H1 (cell line): ENCODE results near the gene KRTAP5-4. TPM values are rescaled to one million over a fixed set of nuclear protein-coding genes. Genes with fewer than 3 reads are reported as not detected.
A peak's percentile ranks its signal among the peaks of the same experiment; 100 is the strongest.

ENCODE experiments used
- CTCF ChIA-PET: fragments of 300-600 bp; sonication (Branson Sonifier 250); formaldehyde crosslinking; loops from one replicate; lab custom pipeline; 2021; ENCODE audit not compliant: partially characterized antibody; lab: Charles Lee
- POLR2A ChIA-PET: fragments of 300-600 bp; sonication (Branson Sonifier 250); formaldehyde crosslinking; loops from one replicate; lab custom pipeline; 2021; ENCODE audit warnings: inconsistent platforms; ENCODE audit not compliant: partially characterized antibody; lab: Charles Lee
- DNase-seq, 2 experiments: peaks; one replicate each; pipeline versions ENCODE4 v3.0.0 to v3.0.0-alpha.2; 2010 to 2022; ENCODE audit warnings: low spot score in 2 of 2, low read depth in 1 of 2, mixed read lengths in 1 of 2
- FAIRE-seq: peaks from 2 replicates; lab custom pipeline; 2011; peaks lifted over from hg19 to GRCh38; lab: Jason Lieb, UNC
- H2AFZ ChIP-seq: 2 replicates; pipeline ENCODE4 v1.8.1; 2012; ENCODE audit warnings: low read length, inconsistent platforms
- H2AK5ac ChIP-seq: 2 replicates; pipeline ENCODE4 v1.6.1; 2013; ENCODE audit warnings: low read depth, low read length
- H2BK120ac ChIP-seq: replicated peaks from 2 replicates; pipeline ENCODE3; 2013; ENCODE audit warnings: low read depth, low read length, inconsistent platforms
- H2BK12ac ChIP-seq: 2 replicates; pipeline ENCODE4 v1.6.1; 2013; ENCODE audit warnings: low read depth, low read length
- H2BK15ac ChIP-seq: 2 replicates; pipeline ENCODE4 v1.6.1; 2013; ENCODE audit warnings: low read length
- H2BK20ac ChIP-seq: 2 replicates; pipeline ENCODE4 v1.6.1; 2013; ENCODE audit warnings: low read length
- H2BK5ac ChIP-seq: 2 replicates; pipeline ENCODE4 v1.6.1; 2013; ENCODE audit warnings: low read depth, low read length
- H3K14ac ChIP-seq: 2 replicates; pipeline ENCODE4 v1.6.1; 2013; ENCODE audit warnings: inconsistent platforms; ENCODE audit not compliant: insufficient read length
- H3K18ac ChIP-seq: 2 replicates; pipeline ENCODE4 v1.6.1; 2013; ENCODE audit warnings: low read length; ENCODE audit errors: extremely low read depth
- H3K23ac ChIP-seq: 2 replicates; pipeline ENCODE4 v1.6.1; 2013; ENCODE audit warnings: inconsistent platforms; ENCODE audit not compliant: insufficient read length
- H3K23me2 ChIP-seq: 2 replicates; pipeline ENCODE4 v1.6.1; 2013; ENCODE audit warnings: low read depth, low read length
- H3K27ac ChIP-seq: 2 replicates; pipeline ENCODE4 v1.6.1; 2011; ENCODE audit warnings: low read depth, low read length, inconsistent platforms
- H3K27me3 ChIP-seq, 4 experiments: replicated peaks in 1 of 4; 1 replicate in 1 of 4; 2 replicates in 3 of 4; pipeline versions ENCODE4 v1.6.1 to v1.8.1; 2011 to 2013; ENCODE audit warnings: low read length in 3 of 4, mild to moderate bottlenecking in 3 of 4, inconsistent platforms in 2 of 4, mixed read lengths in 2 of 4, moderate library complexity in 1 of 4; ENCODE audit not compliant: control insufficient read depth in 3 of 4, insufficient read depth in 3 of 4; ENCODE audit errors: extremely low read depth in 1 of 4
- H3K36me3 ChIP-seq, 4 experiments: 2 replicates each; pipeline versions ENCODE4 v1.6.1 to v1.8.1; 2011 to 2013; ENCODE audit warnings: mild to moderate bottlenecking in 4 of 4, low read length in 3 of 4, moderate library complexity in 2 of 4, control low read depth in 1 of 4, inconsistent platforms in 1 of 4; ENCODE audit not compliant: insufficient read depth in 4 of 4, control insufficient read depth in 2 of 4
- H3K4ac ChIP-seq: replicated peaks from 2 replicates; pipeline ENCODE3; 2013; ENCODE audit warnings: low read length, low read depth, mixed read lengths, inconsistent platforms; ENCODE audit not compliant: insufficient read length
- H3K4me1 ChIP-seq, 4 experiments: replicated peaks in 1 of 4; 1 replicate in 1 of 4; 2 replicates in 3 of 4; pipeline versions ENCODE4 v1.6.1 to v1.8.1; 2011 to 2013; ENCODE audit warnings: low read length in 3 of 4, inconsistent platforms in 2 of 4, mixed read lengths in 1 of 4; ENCODE audit not compliant: insufficient read depth in 4 of 4, control insufficient read depth in 3 of 4
- H3K4me2 ChIP-seq, 2 experiments: 2 replicates each; pipeline versions ENCODE4 v1.6.1 to v1.8.1; 2011 to 2013; ENCODE audit warnings: low read depth in 2 of 2, low read length in 2 of 2, control low read depth in 1 of 2, inconsistent platforms in 1 of 2, mild to moderate bottlenecking in 1 of 2; ENCODE audit not compliant: insufficient read depth in 1 of 2
- H3K4me3 ChIP-seq, 4 experiments: fragments of 200-600, 300-600 bp in 1 of 4; sonication (generic), shearing (Covaris generic), sonication (Bioruptor Twin) in 1 of 4; 2 replicates each; pipeline versions ENCODE4 v1.5.1 to v1.8.1; 2011 to 2016; ENCODE audit warnings: low read length in 4 of 4, low read depth in 3 of 4, control low read depth in 2 of 4, inconsistent platforms in 2 of 4, mild to moderate bottlenecking in 2 of 4, mixed read lengths in 1 of 4, moderate library complexity in 1 of 4; ENCODE audit not compliant: insufficient read depth in 2 of 4; ENCODE audit errors: extremely low read depth in 1 of 4
- H3K56ac ChIP-seq: replicated peaks from 2 replicates; pipeline ENCODE3; 2013; ENCODE audit warnings: low read depth, mild to moderate bottlenecking, mixed read lengths, low read length, inconsistent platforms; ENCODE audit not compliant: insufficient read length
- H3K79me1 ChIP-seq: 2 replicates; pipeline ENCODE4 v1.6.1; 2013; ENCODE audit warnings: low read depth, low read length, control low read depth
- H3K79me2 ChIP-seq, 2 experiments: 2 replicates each; pipeline versions ENCODE4 v1.6.1 to v1.8.1; 2012 to 2013; ENCODE audit warnings: low read length in 2 of 2, mild to moderate bottlenecking in 2 of 2, inconsistent platforms in 1 of 2; ENCODE audit not compliant: insufficient read depth in 2 of 2, control insufficient read depth in 1 of 2
- H3K9ac ChIP-seq, 4 experiments: replicated peaks in 1 of 4; 1 replicate in 1 of 4; 2 replicates in 3 of 4; pipeline versions ENCODE4 v1.6.1 to v1.8.1; 2011 to 2013; ENCODE audit warnings: low read depth in 3 of 4, low read length in 3 of 4, control low read depth in 2 of 4, mild to moderate bottlenecking in 2 of 4, moderate library complexity in 2 of 4, inconsistent platforms in 1 of 4; ENCODE audit errors: extremely low read depth in 1 of 4
- H3K9me3 ChIP-seq, 2 experiments: 2 replicates each; pipeline versions ENCODE4 v1.6.1 to v1.8.1; 2012 to 2013; ENCODE audit warnings: mild to moderate bottlenecking in 2 of 2, moderate library complexity in 2 of 2, control low read depth in 1 of 2, inconsistent platforms in 1 of 2, low read depth in 1 of 2, low read length in 1 of 2, mixed read lengths in 1 of 2; ENCODE audit not compliant: insufficient read depth in 2 of 2
- H4K20me1 ChIP-seq, 2 experiments: replicated peaks in 1 of 2; 2 replicates each; pipeline versions ENCODE3 to v1.8.1; 2011 to 2013; ENCODE audit warnings: inconsistent platforms in 2 of 2, low read length in 2 of 2, mild to moderate bottlenecking in 1 of 2; ENCODE audit not compliant: insufficient read depth in 2 of 2, control insufficient read depth in 1 of 2
- H4K5ac ChIP-seq: 2 replicates; pipeline ENCODE4 v1.6.1; 2013; ENCODE audit warnings: low read length, low read depth, mixed read lengths, inconsistent platforms; ENCODE audit not compliant: insufficient read length
- H4K8ac ChIP-seq: 2 replicates; pipeline ENCODE4 v1.8.0; 2013; ENCODE audit warnings: mild to moderate bottlenecking, moderate library complexity, low read length, inconsistent platforms; ENCODE audit not compliant: insufficient read depth; ENCODE audit errors: extremely low read depth
- H4K91ac ChIP-seq: replicated peaks from 2 replicates; pipeline ENCODE3; 2013; ENCODE audit warnings: low read length, mixed read lengths, inconsistent platforms; ENCODE audit not compliant: insufficient read length
- CREB1 ChIP-seq: IDR thresholded peaks from 2 replicates; pipeline ENCODE4 v1.6.1; 2012; ENCODE audit warnings: inconsistent platforms
- EP300 ChIP-seq, 2 experiments: IDR thresholded peaks; 1 replicate in 1 of 2; 2 replicates in 1 of 2; pipeline ENCODE4 v1.6.1; 2011 to 2012; ENCODE audit warnings: low read depth in 2 of 2, low read length in 2 of 2, mild to moderate bottlenecking in 2 of 2, borderline replicate concordance in 1 of 2, inconsistent platforms in 1 of 2, moderate library complexity in 1 of 2
- JUN ChIP-seq: IDR thresholded peaks from 2 replicates; pipeline ENCODE4 v1.6.1; 2011; ENCODE audit warnings: low read depth, mild to moderate bottlenecking, improper control_type of control experiment, low read length
- JUND ChIP-seq: IDR thresholded peaks from 2 replicates; pipeline ENCODE4 v1.6.1; 2011; ENCODE audit warnings: mild to moderate bottlenecking, improper control_type of control experiment, low read length
- MAFK ChIP-seq: IDR thresholded peaks from 2 replicates; pipeline ENCODE4 v1.6.1; 2012; ENCODE audit warnings: low read depth, mild to moderate bottlenecking, improper control_type of control experiment, low read length
- TCF12 ChIP-seq: IDR thresholded peaks from 2 replicates; pipeline ENCODE4 v1.6.1; 2011; ENCODE audit warnings: low read depth, mild to moderate bottlenecking, low read length
- WGBS, 2 experiments: shearing (Covaris generic) in 1 of 2; methylation state at CpG; one replicate each; pipeline versions ENCODE4 v1.1.6 to v1.1.7; 2013 to 2015; ENCODE audit warnings: low lambda C conversion rate in 2 of 2, mixed read lengths in 2 of 2, inconsistent platforms in 1 of 2, low coverage in 1 of 2, missing lambda C conversion rate in 1 of 2; ENCODE audit not compliant: insufficient replicate concordance in 2 of 2, insufficient coverage in 1 of 2, insufficient read length in 1 of 2; ENCODE audit errors: extremely low coverage in 1 of 2, missing lambda C conversion rate in 1 of 2; 5-methylcytosine and 5-hydroxymethylcytosine counted together
- polyA plus RNA-seq, 7 experiments: library from polyadenylated mRNA; depleted of rRNA in 3 of 7; stranded (reverse) in 5 of 7; unstranded in 2 of 7; fragments of >200 nt in 5 of 7; fragments of 200-250 nt in 2 of 7; gene quantifications; 1 replicate in 5 of 7; 2 replicates in 1 of 7; 4 replicates in 1 of 7; pipeline versions ENCODE4 v1.2.1 to v1.2.3, GENCODE V29; 2011 to 2013; ENCODE audit warnings: missing spikeins in 2 of 7, mixed read lengths in 2 of 7
- total RNA-seq: library from RNA; stranded (reverse); fragmentation: NEBNext Ultra II Directional; extraction: Animal tissue kit (Norgen Biotek cat#: 25700); gene quantifications from 2 replicates; pipeline ENCODE4 v1.2.1, GENCODE V29; 2021
- TF ChIP-seq, protein P1 (sequence below): IDR thresholded peaks from 2 replicates; pipeline ENCODE4 v1.6.1; 2012; ENCODE audit warnings: low read length, inconsistent platforms
- TF ChIP-seq, protein P2 (sequence below): IDR thresholded peaks from 2 replicates; pipeline ENCODE4 v1.6.1; 2011; ENCODE audit warnings: low read depth, mild to moderate bottlenecking, low read length; ENCODE audit not compliant: insufficient read depth

Gene KRTAP5-4
- total and polyA plus RNA-seq, 2 of the 8 experiments (the other 6 are each of a cell fraction or from before 2014, with no cell fraction given) = not detected

DNA sequence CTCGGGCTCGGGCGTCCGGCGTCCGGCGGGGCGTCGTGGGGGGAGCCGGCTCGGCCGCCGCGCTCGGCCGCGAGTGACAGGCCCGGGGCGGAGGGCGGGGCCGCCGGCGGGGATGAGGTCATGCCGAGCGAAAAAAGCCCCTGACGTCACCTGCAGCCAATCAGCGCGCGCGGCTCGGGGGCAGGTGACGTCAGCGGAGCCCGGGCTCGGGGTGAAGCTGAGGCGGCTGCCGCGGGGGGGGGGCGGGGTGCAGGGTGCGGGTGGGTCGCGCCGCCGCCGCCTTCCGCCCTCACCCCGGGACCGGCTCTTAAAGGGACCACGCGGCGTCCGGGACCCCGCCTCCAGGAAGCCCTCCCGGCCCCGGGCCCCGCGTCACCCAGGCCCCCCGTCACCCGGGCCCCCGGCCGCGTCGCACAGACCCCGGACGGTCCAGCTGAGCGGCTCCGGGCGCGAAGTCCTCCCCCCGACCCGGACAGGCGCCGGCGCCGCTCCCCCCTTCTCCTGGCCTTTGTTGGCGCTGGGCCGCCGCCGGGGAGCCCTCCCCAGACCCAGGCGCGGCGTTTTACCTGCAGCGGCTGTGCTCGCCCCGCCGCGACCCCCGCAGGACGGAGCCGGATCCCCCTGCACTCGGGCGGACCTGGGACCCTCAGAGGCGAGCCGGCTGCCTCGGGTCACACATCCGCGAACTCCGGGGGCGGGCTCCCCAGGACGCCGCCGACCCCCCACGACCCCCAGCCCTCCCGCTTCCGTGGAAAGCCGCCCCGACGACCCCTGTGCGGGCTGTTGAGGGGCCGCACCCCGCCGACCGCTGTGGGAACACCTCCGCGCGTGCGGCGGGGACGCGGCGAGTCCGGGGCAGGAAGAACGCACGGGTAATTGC lies 49.5 kb downstream of the KRTAP5-4 start, which contains the start of gene DUSP8:
Gene DUSP8 (minus strand): TSS at position 75 of the 880 bp plus-strand sequence. CDS start 6,445 bp downstream, outside the sequence.
- H3K18ac ChIP-seq = no peak within 1 kb of the TSS; the same call in 1 of the 2 replicates
- no peak within 1 kb of the TSS for H2BK15ac ChIP-seq
- H3K56ac ChIP-seq = no peak within 1 kb of the TSS
- no peaks in the 10 kb centered on the region for H3K9me3 ChIP-seq
- peak within 1 kb of the TSS; percentile 53 to 83 for H3K4me2 ChIP-seq
- peaks cover 0 to 46% (median 31%) of the 10 kb centered on the region in 4 experiments; a peak in 6 of 7 replicates for H3K4me1 ChIP-seq
- FAIRE-seq = no peak
- H4K8ac ChIP-seq = no peak within 1 kb of the TSS; the same call in 1 of the 2 replicates
- no peak within 1 kb of the TSS for H4K91ac ChIP-seq
- peaks cover 4 to 18% of the 10 kb centered on the region in 2 experiments for H4K20me1 ChIP-seq
- ChIA-PET CTCF (interaction anchor here (0.7 to 8.2 kb wide), 6 partner anchors 7 to 411 kb away, joined by 3 to 144 read pairs (median 66); partner anchors contain the start of gene KRTAP5-2), POLR2A (interaction anchor here (2.6 kb wide), 1 partner anchor 25 kb away, joined by 34 read pairs; no protein-coding TSS in a partner anchor)
- WGBS, 2 experiments = no CpG with 5 or more reads among the region's 124 CpGs
- no peaks in the 10 kb centered on the region for H3K36me3 ChIP-seq
- no peak within 1 kb of the TSS for H4K5ac ChIP-seq
- H2AFZ ChIP-seq = no peak within 1 kb of the TSS
- TF ChIP-seq JUN = peak; percentile 59; the same call in 1 of the 2 replicates
- TF ChIP-seq CREB1 = peak; percentile 90
- peak; percentile 84; the same call in 1 of the 2 replicates for TF ChIP-seq JUND
- no peak for TF ChIP-seq TCF12
- no peak for TF ChIP-seq EP300 (IDR thresholded peaks at IDR 0.05; ENCODE audit: borderline replicate concordance in 1 of 2, low read depth in 2 of 2, low read length in 2 of 2)
- TF ChIP-seq, protein P1, sequence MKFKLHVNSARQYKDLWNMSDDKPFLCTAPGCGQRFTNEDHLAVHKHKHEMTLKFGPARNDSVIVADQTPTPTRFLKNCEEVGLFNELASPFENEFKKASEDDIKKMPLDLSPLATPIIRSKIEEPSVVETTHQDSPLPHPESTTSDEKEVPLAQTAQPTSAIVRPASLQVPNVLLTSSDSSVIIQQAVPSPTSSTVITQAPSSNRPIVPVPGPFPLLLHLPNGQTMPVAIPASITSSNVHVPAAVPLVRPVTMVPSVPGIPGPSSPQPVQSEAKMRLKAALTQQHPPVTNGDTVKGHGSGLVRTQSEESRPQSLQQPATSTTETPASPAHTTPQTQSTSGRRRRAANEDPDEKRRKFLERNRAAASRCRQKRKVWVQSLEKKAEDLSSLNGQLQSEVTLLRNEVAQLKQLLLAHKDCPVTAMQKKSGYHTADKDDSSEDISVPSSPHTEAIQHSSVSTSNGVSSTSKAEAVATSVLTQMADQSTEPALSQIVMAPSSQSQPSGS = peak; percentile 97
- TF ChIP-seq, protein P2, sequence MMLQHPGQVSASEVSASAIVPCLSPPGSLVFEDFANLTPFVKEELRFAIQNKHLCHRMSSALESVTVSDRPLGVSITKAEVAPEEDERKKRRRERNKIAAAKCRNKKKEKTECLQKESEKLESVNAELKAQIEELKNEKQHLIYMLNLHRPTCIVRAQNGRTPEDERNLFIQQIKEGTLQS = 0 out of 2 replicates have a peak, but pooled peaks have one; percentile 18
- no peak for TF ChIP-seq MAFK
- TF ChIP-seq, all 59 proteins: peak for 5
- Histone ChIP-seq H3K23me2 (no peaks in the 10 kb centered on the region; the same call in 1 of the 2 replicates), H2BK12ac (no peak within 1 kb of the TSS), H2BK120ac (no peak within 1 kb of the TSS), H3K27ac (no peak within 1 kb of the TSS), H3K27me3 (peaks cover 18 to 54% (median 49%) of the 10 kb centered on the region in 4 experiments), H3K4ac (no peak within 1 kb of the TSS), H3K4me3 (peak within 1 kb of the TSS; percentile 27 to 71 (median 34)), H2AK5ac (no peak within 1 kb of the TSS), H3K79me2 (no peaks in the 10 kb centered on the region), H3K79me1 (no peaks in the 10 kb centered on the region), H3K9ac (peak within 1 kb of the TSS in 2 of 4 experiments; percentile 29 to 55; a peak in 2 of 7 replicates), H3K23ac (no peak within 1 kb of the TSS), H2BK20ac (no peak within 1 kb of the TSS; the same call in 1 of the 2 replicates), H2BK5ac (no peak within 1 kb of the TSS), H3K14ac (no peak within 1 kb of the TSS)
- DNase-seq = peak in 1 of 2 experiments; percentile 88
